Measurements from ENCODE around the gene RNF111.
"Not testable (repeated sequence)": the region's sequence is repeated elsewhere in the genome, so short reads cannot be mapped to it uniquely, and the experiment has no call there.

The RNF111 gene

GRCh38 chr15:58987491-58988005, at the start of gene RNF111:
RNF111 (plus strand) TSS chr15:58987663; CDS start chr15:59030823, 43,160 bp downstream.
- DNase-seq, result peak; percentile 92

DNA sequence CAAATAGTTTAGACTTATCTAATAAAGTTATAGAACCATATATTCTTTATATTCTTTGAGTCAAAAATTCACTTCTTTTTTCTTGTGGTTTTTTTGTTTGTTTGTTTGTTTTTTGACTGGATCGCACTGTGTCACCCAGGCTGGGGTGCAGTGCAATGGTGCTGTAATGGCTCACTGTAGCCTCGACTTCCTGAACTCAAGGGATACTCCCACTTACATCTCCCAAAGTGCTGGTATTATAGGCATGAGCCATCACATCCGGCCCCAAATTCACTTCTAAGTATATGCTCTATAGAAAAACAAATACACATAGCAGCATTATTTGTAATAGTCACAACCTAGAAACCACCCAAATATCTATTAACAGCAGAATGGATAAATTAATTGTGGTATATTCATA, 40.3 kb upstream of the RNF111 start:
- no peak for DNase-seq

DNA sequence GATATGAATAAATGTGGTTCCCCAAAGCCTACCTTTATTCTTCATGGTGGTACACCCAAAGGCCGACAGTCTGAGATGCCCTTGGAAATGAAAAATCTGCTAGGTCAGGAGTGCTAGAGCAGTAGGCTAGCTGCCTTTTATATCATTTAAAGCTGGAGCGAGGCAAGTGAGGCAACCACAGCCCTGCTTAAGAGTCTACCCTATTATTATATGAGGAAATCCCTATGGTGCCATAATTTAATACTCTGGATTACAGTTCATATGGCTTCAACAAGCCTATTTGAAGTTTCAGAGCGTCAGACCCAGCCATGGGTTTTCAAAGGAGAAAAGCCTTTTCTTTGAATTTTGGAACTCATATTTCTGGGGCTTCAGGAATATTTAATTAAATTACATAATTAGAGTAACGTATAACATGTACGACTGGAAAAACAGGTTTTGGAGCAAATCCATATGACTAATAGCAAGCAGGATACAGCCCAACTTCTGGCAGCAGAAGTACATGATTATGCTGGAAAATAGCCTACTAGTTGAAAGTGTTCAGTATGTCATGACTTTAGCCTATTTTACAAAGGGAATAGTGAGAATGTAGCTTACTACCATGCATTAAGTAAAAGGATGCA, 36.0 kb upstream of the RNF111 start:
- no peak for DNase-seq

GRCh38 chr15:58952751-58953150, 34.7 kb upstream of the RNF111 start:
- DNase-seq, result no peak

GRCh38 chr15:58957101-58957973, 30.1 kb upstream of the RNF111 start:
- peak; percentile 43 for DNase-seq

DNA sequence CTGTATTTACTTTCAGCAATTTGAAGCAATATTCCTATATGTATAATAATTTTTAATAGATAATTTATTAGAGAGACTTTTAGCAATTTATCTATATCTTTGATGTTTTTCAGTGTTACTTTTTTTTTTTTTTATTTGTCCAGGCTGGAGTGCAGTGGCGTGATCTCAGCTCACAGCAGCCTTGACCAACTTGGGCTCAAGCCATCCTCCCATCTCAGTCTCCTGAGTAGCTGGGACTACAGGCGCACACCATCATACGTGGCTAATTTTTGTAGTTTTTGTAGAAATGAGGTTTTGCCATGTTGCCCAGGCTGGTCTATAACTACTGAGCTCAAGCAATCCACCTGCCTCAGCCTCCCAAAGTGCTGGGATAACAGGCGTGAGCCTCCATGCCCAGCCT, 28.7 kb upstream of the RNF111 start:
- DNase-seq, result no peak

DNA sequence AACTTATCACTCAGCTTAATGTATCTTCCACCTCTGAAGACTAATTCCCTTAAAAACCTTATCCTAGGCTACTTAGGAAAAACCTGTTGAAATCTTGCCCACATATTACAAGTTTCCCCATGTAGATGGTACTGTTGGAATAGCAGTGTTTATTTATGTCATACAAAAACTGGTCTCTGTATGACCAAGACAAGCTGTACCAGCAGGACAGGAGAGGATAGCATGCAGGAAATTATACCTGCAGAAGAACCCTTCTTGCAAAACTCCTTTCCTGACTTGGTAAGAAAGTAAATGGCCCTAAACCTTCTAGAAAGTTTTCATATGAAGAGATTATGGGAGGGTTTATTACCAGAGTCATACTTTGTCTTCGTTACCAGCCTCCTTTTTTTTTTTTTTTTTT, 25.3 kb upstream of the RNF111 start:
- DNase-seq, result no peak

DNA sequence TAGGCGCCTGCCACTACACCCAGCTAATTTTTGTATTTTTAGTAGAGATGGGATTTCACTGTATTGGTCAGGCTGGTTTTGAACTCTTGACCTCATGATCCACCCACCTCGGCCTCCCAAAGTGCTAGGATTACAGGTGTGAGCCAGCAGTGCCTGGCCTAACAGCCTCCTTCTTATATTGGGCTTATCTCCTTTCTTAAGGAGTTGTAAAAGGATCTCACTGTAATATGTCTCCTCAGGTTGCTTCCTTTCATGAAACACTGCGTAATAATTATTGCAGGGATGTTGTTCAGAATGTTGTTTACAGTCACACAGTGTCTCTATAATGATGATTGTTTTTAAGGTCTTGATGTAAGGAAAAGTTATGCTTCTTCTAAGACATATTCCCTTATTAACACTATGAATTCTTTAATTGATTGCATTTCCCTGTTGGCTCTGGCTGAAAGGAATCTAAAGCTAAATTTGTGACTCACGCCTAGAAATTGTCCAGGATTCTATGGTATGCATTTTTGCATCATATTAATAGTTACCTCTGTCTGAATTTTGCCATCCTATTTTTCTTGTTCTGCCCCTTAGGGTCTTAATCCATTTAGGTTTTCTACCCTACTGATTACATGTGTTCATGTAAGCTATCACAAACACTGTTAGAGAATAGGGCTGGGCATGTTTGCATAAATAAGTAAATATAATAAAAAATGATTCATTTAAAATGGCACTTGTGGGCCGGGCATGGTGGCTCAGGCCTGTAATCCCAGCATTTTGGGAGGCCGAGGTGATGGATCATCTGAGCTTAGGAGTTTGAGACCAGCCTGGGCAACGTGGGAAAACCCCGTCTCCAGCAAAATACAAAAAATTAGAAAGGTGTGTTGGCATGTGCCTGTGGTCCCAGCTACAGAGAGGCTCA, 24.5 kb upstream of the RNF111 start:
- no peak for DNase-seq

DNA sequence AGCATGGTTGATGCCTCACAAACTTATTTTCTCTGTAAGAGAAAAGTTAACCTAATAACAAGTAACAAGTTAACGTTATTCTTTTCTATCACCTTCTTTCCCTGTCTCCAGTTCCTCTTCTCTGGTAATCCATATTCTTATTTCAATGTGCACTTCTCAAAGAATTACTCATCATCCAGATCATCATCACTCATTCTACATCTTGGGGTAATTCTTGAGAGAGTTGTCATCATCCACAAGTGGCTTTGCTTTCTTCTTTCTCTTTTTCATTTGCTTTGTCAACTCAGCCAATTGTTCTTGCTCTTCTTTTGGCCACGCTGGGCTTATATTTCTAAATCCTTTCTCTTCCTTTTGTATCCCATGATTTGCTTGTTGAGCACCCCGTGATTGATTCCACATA, 20.8 kb upstream of the RNF111 start:
- peak; percentile 9 for DNase-seq

DNA sequence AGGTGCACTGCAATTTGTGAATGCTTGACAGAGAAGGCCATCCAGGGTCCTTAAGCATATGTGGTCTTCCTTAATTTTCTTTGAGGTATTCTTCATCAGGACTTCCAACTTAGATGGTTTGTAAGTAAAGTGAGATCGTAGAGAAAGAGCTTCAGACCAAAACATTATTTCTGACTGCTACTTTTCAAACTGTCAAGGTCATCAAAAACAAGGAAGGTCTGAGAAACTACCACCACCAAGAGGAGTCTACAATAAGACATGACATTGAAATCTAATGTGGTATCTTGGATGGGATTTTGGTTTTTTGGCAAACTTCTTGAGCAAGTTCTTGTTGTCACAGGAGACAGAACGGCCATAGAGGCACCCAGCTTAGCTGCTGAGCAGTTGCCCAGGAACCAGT, 20.0 kb upstream of the RNF111 start:
- no peak for DNase-seq

GRCh38 chr15:58977887-58978286, 9.6 kb upstream of the RNF111 start:
- DNase-seq, result no peak

GRCh38 chr15:58980351-58980939, 7.0 kb upstream of the RNF111 start:
- DNase-seq, result peak; percentile 14

GRCh38 chr15:58981808-58982475, 5.5 kb upstream of the RNF111 start:
- DNase-seq, result no peak

GRCh38 chr15:58983261-58983660, 4.2 kb upstream of the RNF111 start:
- DNase-seq, result no peak

DNA sequence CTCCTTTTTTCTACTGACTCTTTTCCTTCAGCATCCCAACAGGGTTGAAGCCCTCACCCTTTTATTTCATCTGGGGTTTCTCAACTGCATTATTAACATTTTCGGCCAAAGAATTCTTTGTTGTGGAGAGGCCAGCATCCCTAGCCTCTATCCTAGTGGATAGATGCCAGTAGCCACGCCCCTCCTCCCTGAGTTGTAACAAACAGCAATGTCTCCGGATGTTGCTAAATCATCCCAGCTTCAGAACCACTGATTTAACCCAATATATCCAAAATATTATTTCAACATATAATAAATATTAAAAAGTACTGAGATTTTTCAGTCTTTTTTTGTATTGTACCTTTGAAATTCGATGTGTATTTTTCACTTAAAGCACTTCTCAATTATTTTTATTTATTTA, 2.0 kb upstream of the RNF111 start:
- no peak for DNase-seq

DNA sequence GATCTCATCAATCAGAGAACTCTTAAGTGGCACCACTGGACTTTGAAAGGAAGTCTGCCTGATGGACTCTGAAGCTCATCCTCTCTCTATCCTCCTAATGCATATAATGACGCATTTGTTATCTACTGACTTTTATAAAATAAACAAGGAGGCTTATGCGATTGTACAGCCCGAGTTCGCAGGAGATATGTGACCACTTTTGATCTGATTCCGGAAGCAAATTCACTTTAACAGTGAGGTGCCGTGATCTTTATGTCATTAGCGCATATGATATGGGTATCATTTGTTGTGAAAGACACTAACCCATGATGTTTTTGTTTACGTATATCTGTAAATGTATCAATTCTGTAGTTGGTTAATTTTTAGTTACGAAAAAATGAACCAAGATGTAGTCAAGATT, 427 bp upstream of the RNF111 start:
- no peak for DNase-seq

GRCh38 chr15:58988006-58988785, 733 bp downstream of the RNF111 start:
- DNase-seq, result peak; percentile 72

- no peak for DNase-seq
Measured at GRCh38 chr15:58992181-58992580, 4.7 kb downstream of the RNF111 start.

DNA sequence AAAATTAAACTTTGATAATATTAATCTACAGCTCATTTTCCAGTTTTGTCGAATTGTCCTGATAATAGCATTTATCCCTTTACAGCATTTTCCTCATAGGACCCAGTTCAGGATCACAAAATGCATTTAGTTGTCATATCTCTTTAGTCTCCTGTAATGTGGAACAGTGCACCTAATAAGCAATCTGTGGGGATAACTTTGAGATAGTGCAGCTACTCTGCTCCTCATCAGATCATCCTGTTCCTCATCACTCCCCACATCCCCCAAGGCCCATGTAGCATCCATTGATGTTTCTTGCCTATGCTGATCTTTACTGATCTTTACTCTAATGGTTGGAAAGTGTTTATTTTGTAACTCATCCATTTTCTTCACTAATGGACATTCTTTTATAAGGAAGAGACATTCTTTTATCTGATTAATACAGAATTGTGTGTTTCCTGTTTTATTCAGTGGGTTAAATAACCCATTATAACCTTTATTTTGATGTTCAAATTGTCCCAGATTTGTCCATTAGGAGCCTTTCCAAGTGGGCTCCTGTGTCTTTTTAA, 7.5 kb downstream of the RNF111 start:
- DNase-seq, result no peak

- DNase-seq, result no peak
Measured at GRCh38 chr15:58999694-59000093, 12.2 kb downstream of the RNF111 start.

- DNase-seq, result not testable (repeated sequence)
Measured at GRCh38 chr15:59000251-59000650, 12.8 kb downstream of the RNF111 start.
